Vagina (tissue), 2 donors: ENCODE data around the gene POU6F2. TPM values are rescaled to one million over a fixed set of nuclear protein-coding genes. Genes with fewer than 3 reads are reported as not detected.

ENCODE experiments used
- DNase-seq, 2 donors: peaks; one replicate each; pipeline ENCODE4 v3.0.0-alpha.2; 2017; ENCODE audit errors: extremely low spot score in 2 of 2
- H3K27ac ChIP-seq: fragments of 200-600 bp; sonication (generic); one replicate; pipeline ENCODE4 v1.5.1; 2019
- H3K27me3 ChIP-seq: fragments of 200-600 bp; sonication (generic); one replicate; pipeline ENCODE4 v1.5.1; 2019
- H3K36me3 ChIP-seq, 2 donors: fragments of 200-600 bp; sonication (generic); one replicate each; pipeline ENCODE4 v1.5.1; 2017 to 2019
- H3K4me1 ChIP-seq: fragments of 200-600 bp; sonication (generic); one replicate; pipeline ENCODE4 v1.5.1; 2019
- H3K4me3 ChIP-seq, 2 donors: fragments of 200-600 bp; sonication (generic); 1 replicate in 1 of 2; 2 replicates in 1 of 2; pipeline ENCODE4 v1.5.1; 2016 to 2019
- H3K9me3 ChIP-seq: fragments of 200-600 bp; sonication (generic); one replicate; pipeline ENCODE4 v1.5.1; 2019
- POLR2A ChIP-seq, 2 donors: fragments of 450-650 bp; IDR thresholded peaks; one replicate each; pipeline ENCODE4 v1.6.1; 2017; ENCODE audit warnings: antibody characterized with exemption in 2 of 2, mild to moderate bottlenecking in 2 of 2, moderate library complexity in 2 of 2
- POLR2AphosphoS5 ChIP-seq, 2 donors: sonication (generic); formaldehyde crosslinking; IDR thresholded peaks; one replicate each; pipeline ENCODE4 v1.9.0; 2017; ENCODE audit warnings: antibody characterized with exemption in 2 of 2, mild to moderate bottlenecking in 2 of 2, low read depth in 1 of 2; ENCODE audit not compliant: insufficient read depth in 1 of 2
- intact Hi-C: fragments of 100-400 bp; cut with DNase I; formaldehyde crosslinking; loops from one replicate; pipeline ENCODE4 v1.15.1; 2023
- total RNA-seq: library from RNA; depleted of rRNA; stranded (reverse); fragments of >200 nt; gene quantifications from one replicate; pipeline ENCODE4 v1.2.3, GENCODE V29; 2016
- TF ChIP-seq, protein P1 (sequence below), 3 experiments: fragments of 450-650 bp in 2 of 3; fragments of 200-600 bp in 1 of 3; sonication (generic) in 1 of 3; IDR thresholded peaks; one replicate each; pipeline ENCODE4 v1.5.1; 2017 to 2019; ENCODE audit warnings: antibody characterized with exemption in 3 of 3, mild to moderate bottlenecking in 2 of 3, moderate library complexity in 2 of 3

POU6F2 gene
- total RNA-seq, 1 donor from 2014 or later: not detected

DNA sequence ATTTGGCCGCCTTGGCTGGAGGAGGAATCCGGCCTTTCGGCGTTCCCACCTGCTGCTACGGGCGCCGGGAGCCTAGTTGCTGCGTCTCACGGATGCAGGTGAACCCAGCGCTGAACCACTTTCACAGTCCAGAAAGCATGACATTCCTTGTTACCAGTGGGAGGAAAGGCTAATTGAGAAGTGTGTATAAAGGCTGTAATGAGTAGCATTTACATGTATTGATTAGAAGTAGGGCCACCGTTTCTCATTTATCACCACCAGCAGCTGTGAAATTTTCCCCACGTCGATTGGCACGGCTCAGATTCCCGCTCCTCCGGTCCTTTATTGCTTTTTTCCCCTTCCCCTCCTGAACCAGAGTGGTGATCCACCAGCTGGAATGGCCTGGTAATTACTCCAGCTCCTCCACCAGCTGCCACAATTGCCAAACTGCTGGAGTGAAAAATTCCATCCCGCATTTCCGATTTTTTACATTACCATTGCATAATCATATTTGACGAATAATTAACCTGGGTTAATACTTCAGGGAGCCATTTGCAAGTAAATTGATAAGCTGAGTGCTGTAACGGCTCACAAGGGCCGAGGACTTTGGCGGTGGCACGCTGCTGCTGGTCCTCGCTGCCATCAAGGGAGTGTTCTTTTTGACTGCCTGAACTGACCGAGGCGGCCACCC is 153.3 kb downstream of the POU6F2 start:
- Histone ChIP-seq H3K36me3 (no peaks in the 10 kb centered on the region), H3K27me3 (no peaks in the 10 kb centered on the region), H3K27ac (no peak overlapping the region), H3K9me3 (no peaks in the 10 kb centered on the region), H3K4me3 (no peak overlapping the region), H3K4me1 (no peaks in the 10 kb centered on the region)
- intact Hi-C loops: no loop called here
- no peak for DNase-seq
- TF ChIP-seq, protein P1, sequence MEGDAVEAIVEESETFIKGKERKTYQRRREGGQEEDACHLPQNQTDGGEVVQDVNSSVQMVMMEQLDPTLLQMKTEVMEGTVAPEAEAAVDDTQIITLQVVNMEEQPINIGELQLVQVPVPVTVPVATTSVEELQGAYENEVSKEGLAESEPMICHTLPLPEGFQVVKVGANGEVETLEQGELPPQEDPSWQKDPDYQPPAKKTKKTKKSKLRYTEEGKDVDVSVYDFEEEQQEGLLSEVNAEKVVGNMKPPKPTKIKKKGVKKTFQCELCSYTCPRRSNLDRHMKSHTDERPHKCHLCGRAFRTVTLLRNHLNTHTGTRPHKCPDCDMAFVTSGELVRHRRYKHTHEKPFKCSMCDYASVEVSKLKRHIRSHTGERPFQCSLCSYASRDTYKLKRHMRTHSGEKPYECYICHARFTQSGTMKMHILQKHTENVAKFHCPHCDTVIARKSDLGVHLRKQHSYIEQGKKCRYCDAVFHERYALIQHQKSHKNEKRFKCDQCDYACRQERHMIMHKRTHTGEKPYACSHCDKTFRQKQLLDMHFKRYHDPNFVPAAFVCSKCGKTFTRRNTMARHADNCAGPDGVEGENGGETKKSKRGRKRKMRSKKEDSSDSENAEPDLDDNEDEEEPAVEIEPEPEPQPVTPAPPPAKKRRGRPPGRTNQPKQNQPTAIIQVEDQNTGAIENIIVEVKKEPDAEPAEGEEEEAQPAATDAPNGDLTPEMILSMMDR (IDR thresholded peaks at IDR 0.05): no peak
- TF ChIP-seq POLR2AphosphoS5 (IDR thresholded peaks at IDR 0.05; ENCODE audit: insufficient read depth in 1 of 2, low read depth in 1 of 2): no peak
- TF ChIP-seq POLR2A (IDR thresholded peaks at IDR 0.05): no peak

DNA sequence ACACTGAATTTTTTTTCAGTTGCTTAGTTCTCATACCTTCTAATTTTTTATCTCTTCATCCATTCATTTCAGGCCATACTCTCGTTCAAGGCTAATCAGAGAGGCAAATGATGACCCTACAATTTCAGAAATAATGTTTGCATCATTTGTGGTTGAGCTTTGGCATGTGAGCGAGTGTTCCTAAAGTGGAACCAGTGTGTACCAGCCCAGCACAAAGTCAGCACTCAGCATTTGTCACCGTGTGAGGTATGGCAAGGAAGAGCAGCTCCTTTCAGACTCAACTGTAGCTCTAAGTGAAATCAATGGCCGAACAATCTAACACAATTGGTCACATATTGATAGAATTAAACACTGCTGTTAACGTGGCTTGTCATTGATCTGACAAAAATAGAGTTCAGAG is 154.6 kb downstream of the POU6F2 start:
- intact Hi-C loops: no loop called here
- no peaks in the 10 kb centered on the region for H3K9me3 ChIP-seq
- no peaks in the 10 kb centered on the region for H3K36me3 ChIP-seq
- no peak overlapping the region for H3K4me3 ChIP-seq
- no peaks in the 10 kb centered on the region for H3K4me1 ChIP-seq
- no peak for DNase-seq
- H3K27me3 ChIP-seq: no peaks in the 10 kb centered on the region
- H3K27ac ChIP-seq: no peak overlapping the region
- TF ChIP-seq POLR2A (IDR thresholded peaks at IDR 0.05) (no peak), POLR2AphosphoS5 (IDR thresholded peaks at IDR 0.05; ENCODE audit: insufficient read depth in 1 of 2, low read depth in 1 of 2) (no peak)
- TF ChIP-seq, protein P1 (IDR thresholded peaks at IDR 0.05): no peak

DNA sequence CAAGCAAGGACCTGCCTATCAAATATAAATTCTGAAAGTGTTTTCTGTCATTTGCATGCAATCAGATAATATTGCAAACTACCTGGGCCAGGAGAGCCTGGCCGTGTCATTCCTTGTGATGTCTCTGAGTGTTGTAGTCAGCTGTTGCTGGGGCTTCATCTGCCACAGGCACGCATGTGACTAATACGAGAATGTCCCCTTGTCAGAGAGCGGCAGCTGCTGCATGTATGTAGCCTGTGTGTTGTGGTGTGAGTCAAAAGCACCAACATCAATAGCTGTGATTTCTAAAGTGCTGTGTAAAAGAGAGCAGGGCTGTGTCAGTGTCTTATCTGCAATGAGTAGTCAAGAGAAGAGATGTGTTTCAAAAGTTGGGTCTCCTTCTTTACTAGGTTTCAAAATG is 155.4 kb downstream of the POU6F2 start:
- Histone ChIP-seq H3K4me1 (no peaks in the 10 kb centered on the region), H3K9me3 (no peaks in the 10 kb centered on the region), H3K4me3 (no peak overlapping the region), H3K27me3 (no peaks in the 10 kb centered on the region), H3K36me3 (no peaks in the 10 kb centered on the region), H3K27ac (no peak overlapping the region)
- no peak for DNase-seq
- intact Hi-C loops: no loop called here
- TF ChIP-seq POLR2A (IDR thresholded peaks at IDR 0.05) (no peak), POLR2AphosphoS5 (IDR thresholded peaks at IDR 0.05; ENCODE audit: insufficient read depth in 1 of 2, low read depth in 1 of 2) (no peak)
- TF ChIP-seq, protein P1 (IDR thresholded peaks at IDR 0.05): no peak

DNA sequence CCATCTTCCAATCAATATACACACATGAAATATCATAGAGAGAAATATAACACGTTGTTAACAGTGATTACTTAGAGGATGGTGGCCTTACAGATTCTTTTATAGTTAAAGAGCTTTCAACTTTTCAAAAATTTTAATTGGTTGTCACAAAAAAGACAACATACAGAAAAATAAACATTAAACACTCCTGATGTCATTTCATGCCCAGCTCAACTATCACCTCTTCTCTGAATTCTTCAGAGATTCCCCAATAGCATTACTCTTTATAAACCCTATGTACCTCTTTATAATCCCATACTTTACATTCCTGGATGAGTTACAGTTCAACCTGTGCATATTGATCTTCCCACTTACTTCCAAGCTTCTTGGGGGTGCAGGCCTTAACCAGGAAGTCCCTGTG is 159.8 kb downstream of the POU6F2 start:
- H3K4me1 ChIP-seq: no peaks in the 10 kb centered on the region
- no peak overlapping the region for H3K4me3 ChIP-seq
- H3K9me3 ChIP-seq: no peaks in the 10 kb centered on the region
- H3K27me3 ChIP-seq: no peaks in the 10 kb centered on the region
- H3K36me3 ChIP-seq: no peaks in the 10 kb centered on the region
- no peak for DNase-seq
- no peak overlapping the region for H3K27ac ChIP-seq
- TF ChIP-seq, protein P1 (IDR thresholded peaks at IDR 0.05): no peak
- no peak for TF ChIP-seq POLR2AphosphoS5 (IDR thresholded peaks at IDR 0.05; ENCODE audit: insufficient read depth in 1 of 2, low read depth in 1 of 2)
- TF ChIP-seq POLR2A (IDR thresholded peaks at IDR 0.05): no peak
- intact Hi-C loops: no loop called here

DNA sequence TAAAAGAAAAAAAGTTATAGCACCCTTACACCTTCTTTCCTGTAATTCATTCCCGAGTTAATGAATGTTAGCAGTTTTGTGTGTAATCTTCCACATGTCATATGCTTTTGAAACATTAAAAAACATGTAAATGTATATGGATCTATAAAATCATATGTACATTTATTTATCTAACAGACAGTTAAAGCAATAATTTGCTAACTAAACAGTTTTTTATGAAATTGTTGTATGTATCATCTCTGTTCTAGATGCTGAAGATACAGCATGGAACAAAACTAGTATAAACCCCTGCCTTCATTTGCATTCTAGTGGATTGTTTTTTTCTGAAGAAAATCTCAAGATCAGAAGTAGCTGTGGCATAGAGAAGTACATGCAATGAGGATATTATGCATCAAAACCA is 165.0 kb downstream of the POU6F2 start:
- H3K36me3 ChIP-seq: no peaks in the 10 kb centered on the region
- H3K4me3 ChIP-seq: no peak overlapping the region
- no peaks in the 10 kb centered on the region for H3K4me1 ChIP-seq
- no peak for DNase-seq
- TF ChIP-seq POLR2AphosphoS5 (IDR thresholded peaks at IDR 0.05; ENCODE audit: insufficient read depth in 1 of 2, low read depth in 1 of 2): no peak
- TF ChIP-seq, protein P1 (IDR thresholded peaks at IDR 0.05): no peak
- no peak for TF ChIP-seq POLR2A (IDR thresholded peaks at IDR 0.05)
- H3K27ac ChIP-seq: no peak overlapping the region
- no peaks in the 10 kb centered on the region for H3K27me3 ChIP-seq
- intact Hi-C loops: no loop called here
- no peaks in the 10 kb centered on the region for H3K9me3 ChIP-seq
